OCI-M1 (cell line): ENCODE data around the gene TOE1.
"Not testable (repeated sequence)": the region's sequence is repeated elsewhere in the genome, so short reads cannot be mapped to it uniquely, and the experiment has no call there.

Experiments used
- DNase-seq: peaks from one replicate; lab custom pipeline; 2025; lab: John Stamatoyannopoulos, UW

Gene TOE1

GRCh38 chr1:45339789-45340558 lies at the start of gene TOE1, which contains the start of gene MUTYH:
TOE1 (plus strand) TSS chr1:45340170; CDS start chr1:45340253, 83 bp downstream.
MUTYH (minus strand) TSS chr1:45340440; CDS start chr1:45334505, 5,935 bp downstream.
- peak; percentile 97 for DNase-seq

- DNase-seq = not testable (repeated sequence)
Measured at GRCh38 chr1:45291002-45291401, 49.0 kb upstream of the TOE1 start.

DNA sequence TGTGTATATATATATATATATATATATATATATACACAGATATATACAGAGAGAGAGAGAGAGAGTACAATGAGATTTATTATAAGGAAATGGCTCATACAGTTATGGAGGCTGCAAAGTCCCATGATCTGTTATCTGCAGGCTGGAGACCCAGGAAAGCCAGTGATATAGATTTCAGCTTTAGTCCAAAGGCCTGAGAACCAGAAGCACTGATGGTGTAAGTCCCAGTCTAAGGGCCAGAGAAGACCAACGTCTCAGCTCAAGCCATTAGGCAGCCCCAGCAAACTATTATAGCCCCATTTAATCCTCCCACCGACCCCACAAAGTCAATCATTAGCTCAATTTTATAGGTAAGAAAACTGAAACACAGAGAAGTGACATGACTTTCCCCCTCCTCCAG lies 48.3 kb upstream of the TOE1 start:
- no peak for DNase-seq

GRCh38 chr1:45297666-45298356 lies 42.2 kb upstream of the TOE1 start:
- peak; percentile 44 for DNase-seq

DNA sequence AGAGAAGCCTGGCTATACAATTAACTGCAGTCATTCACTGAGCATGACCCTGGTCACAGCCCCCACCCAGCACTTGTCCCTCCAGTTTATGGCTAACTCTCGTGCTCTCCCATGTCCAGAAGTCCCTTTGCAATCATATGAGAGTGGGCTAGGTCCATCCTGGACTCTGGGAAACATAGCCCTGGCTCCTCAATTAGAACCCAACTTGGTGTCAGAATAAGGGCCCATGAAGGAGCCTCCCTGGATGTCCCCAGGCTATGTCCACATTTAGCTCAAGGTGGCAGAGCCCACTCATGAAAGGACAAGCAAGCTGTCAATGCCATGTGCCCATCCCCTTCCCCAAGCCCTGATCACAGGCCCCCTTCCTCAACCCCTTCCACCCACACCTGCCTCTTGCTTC lies 40.7 kb upstream of the TOE1 start:
- DNase-seq = no peak

DNA sequence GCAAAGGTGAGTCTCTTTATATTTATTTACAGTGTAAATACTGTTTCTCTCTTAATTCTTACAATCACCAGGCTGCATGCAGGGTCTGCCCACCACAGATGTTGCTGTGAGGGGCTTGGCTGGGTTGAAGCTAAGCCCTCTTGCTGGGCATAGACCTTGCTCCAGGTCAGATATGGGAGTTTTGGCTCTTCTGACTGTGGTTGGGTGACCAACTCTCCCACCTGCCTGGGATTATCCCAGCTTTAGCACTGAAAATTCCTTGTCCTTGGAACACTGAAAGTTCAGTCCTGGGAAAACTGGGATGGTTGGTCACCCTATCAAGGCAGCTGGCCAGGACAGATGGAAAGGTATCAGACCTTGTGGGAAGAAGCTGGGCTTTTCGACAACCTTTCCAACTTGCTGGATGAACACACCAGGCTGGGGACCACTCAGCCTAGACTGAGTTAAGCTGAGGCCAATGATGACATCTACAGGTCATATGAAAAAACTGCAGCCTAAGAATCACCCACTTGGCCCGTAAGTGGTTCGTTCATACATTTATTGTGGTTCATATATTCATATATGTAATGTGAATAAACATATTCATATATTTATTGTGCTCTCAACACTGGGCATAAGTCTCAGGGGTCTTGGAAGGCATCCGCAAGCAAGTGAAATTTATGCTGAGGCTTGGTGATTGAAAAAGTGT lies 39.8 kb upstream of the TOE1 start:
- DNase-seq = peak; percentile 84

GRCh38 chr1:45300669-45300997 lies 39.3 kb upstream of the TOE1 start:
- DNase-seq = no peak

DNA sequence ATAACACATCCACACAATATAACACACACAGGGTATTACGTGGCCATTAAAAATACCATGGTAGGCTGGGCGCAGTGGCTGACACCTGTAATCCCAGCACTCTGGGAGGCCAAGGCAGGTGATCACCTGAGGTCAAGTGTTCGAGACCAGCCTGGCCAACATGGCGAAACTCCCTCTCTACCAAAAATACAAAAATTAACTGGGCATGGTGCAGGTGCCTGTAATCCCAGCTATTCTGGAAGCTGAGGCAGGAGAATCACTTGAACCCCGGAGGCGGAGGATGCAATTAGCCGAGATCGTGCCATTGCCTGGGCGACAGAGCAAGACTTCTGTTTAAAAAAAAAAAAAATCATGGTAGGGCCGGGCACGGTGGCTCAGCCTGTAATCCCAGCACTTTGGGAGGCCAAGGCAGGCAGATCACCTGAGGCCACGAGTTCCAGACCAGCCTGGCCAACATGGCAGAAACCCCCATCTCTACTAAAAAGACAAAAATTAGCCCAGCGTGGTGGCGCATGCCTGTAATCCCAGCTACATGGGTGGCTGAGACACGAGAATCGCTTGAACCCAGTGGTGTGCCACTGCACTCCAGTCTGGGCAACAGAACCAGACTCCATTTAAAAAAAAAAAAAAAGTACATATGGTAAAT lies 37.3 kb upstream of the TOE1 start:
- no peak for DNase-seq

- peak; percentile 98 for DNase-seq
Measured at GRCh38 chr1:45303520-45304310, 36.3 kb upstream of the TOE1 start.

GRCh38 chr1:45304311-45305081 lies 35.5 kb upstream of the TOE1 start:
- no peak for DNase-seq

DNA sequence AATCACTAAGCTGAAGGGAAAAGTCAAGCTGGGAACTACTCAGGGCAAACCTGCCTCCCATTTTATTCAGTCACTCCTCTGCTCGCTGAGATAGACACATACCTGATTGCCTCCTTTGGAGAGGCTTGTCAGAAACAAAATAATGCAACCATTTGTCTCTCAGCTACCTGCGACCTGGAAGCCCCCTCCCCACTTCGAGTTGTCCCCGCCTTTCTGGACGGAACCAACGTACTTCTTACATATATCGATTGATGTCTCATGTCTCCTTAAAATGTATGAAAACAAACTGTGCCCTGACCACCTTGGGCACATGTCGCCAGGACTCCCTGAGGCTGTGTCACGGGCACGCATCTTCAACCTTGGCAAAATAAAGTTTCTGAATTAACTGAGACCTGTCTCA lies 34.7 kb upstream of the TOE1 start:
- no peak for DNase-seq

GRCh38 chr1:45306319-45306718 lies 33.7 kb upstream of the TOE1 start:
- DNase-seq = no peak

- no peak for DNase-seq
Measured at GRCh38 chr1:45306905-45307304, 33.1 kb upstream of the TOE1 start.

DNA sequence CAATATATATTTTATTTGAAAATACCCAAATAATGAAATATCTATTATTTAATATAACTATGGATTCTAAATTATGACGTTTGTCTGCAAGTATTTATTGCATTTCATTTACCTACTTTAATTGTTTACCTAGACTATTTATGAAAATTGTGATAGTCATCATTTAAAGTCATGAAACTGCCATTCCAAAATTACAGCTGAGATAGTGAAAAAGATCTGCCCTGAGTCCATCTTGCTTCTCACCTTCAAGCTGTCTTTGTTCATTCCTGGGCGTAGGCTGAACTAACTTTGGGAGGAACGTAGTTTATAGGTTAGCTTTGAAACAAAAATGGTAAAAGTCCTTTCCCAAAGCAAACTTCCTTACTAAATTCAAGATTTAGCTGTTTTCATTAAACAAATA lies 25.7 kb upstream of the TOE1 start:
- DNase-seq = no peak

DNA sequence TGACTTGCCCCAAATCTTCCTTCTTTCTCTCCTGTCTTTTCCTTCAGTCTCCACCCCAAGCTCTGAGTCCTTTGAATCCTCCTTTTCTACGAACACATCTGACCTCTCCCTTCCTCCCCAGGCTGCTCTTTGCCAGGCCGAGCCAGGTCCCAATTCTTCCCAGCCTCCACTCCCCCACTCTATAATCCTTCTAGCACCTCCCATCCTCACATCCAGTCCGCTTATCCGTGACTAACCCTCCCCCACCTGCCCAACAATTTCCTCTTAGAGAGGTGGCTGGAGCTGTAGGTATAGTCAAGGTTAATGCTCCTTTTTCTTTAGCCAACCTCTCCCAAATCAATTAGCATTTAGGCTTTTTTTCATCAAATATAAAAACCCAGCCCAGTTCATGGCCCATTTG lies 22.8 kb upstream of the TOE1 start:
- DNase-seq = no peak

DNA sequence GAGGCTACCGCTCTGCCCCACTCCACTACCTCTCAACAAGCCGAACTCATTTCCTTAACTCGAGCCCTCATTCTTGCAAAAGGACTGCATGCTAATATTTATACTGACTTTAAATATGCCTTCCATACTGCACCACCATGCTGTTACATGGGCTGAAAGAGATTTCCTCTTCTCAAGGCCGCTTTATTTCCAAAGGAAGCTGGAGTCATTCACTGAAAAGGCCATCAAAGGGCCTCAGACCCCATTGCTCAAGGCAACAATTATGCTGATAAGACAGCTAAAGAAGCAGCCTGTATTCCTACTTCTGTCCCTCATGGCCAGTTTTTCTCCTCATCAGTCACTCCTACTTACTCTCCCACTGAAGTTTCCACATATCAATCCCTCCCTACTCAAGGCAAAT lies 20.2 kb upstream of the TOE1 start:
- no peak for DNase-seq

DNA sequence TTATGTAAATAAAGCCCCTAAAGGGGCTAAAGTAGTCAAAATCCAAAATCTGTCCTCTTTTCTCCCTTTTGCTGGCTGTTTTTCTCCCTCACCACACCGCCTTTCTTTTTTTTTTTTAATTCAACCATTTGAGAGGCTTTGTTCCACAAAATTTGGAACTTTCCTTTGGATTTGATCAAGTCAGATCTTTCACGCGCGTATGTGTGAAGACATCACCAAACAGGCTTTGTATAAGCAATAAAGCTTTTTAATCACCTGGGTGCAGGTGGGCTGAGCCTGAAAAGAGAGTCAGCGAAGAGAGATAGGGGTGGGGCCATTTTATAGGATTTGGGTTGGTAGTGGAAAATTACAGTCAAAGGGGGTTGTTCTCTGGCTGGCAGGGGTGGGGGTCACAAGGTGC lies 18.5 kb upstream of the TOE1 start:
- DNase-seq = no peak

- DNase-seq = no peak
Measured at GRCh38 chr1:45322486-45323040, 17.4 kb upstream of the TOE1 start.

- DNase-seq = no peak
Measured at GRCh38 chr1:45325851-45326506, 14.0 kb upstream of the TOE1 start.
